K562 (cell line): ENCODE data around the gene NAP1L1. TPM values are rescaled to one million over a fixed set of nuclear protein-coding genes. Genes with fewer than 3 reads are reported as not detected.

ENCODE experiments used
- CHD7 ChIP-seq: fragments of 200-600 bp; sonication (generic); IDR thresholded peaks from one replicate; pipeline ENCODE4 v1.6.1; 2012; ENCODE audit warnings: mild to moderate bottlenecking, low read depth, low read length, inconsistent platforms
- ELF4 ChIP-seq: fragments of 450-650 bp; formaldehyde crosslinking; IDR thresholded peaks from 2 replicates; pipeline ENCODE4 v1.4.0; 2022; ENCODE audit warnings: missing genetic modification characterization
- ESRRA ChIP-seq: fragments of 450-650 bp; IDR thresholded peaks from 2 replicates; pipeline ENCODE4 v1.6.1; 2014; ENCODE audit warnings: low read depth, mild to moderate bottlenecking, moderate library complexity, borderline replicate concordance
- GATAD2A ChIP-seq: fragments of 450-650 bp; IDR thresholded peaks from 2 replicates; pipeline ENCODE4 v1.6.1; 2017
- ID3 ChIP-seq, 2 experiments: fragments of 250-450 bp in 1 of 2; fragments of 450-650 bp in 1 of 2; sonication (Bioruptor Pico) in 1 of 2; IDR thresholded peaks; 2 replicates each; pipeline versions ENCODE4 v1.6.1 to v1.8.0; 2016 to 2021; ENCODE audit warnings: mild to moderate bottlenecking in 2 of 2, moderate library complexity in 2 of 2, missing compliant biosample characterization in 1 of 2, missing genetic modification characterization in 1 of 2
- NR2C2 ChIP-seq, 2 experiments: fragments of 200-800 bp in 1 of 2; sonication (Bioruptor generic) in 1 of 2; sonication (generic) in 1 of 2; formaldehyde crosslinking in 1 of 2; IDR thresholded peaks; 2 replicates each; pipeline versions ENCODE4 v1.6.1 to v1.8.0; 2016 to 2022; ENCODE audit warnings: mild to moderate bottlenecking in 1 of 2, missing compliant biosample characterization in 1 of 2, missing genetic modification characterization in 1 of 2, missing genetic modification reagents in 1 of 2
- TAF9B ChIP-seq: fragments of 450-650 bp; IDR thresholded peaks from 2 replicates; pipeline ENCODE4 v1.6.1; 2018; ENCODE audit warnings: mild to moderate bottlenecking; ENCODE audit not compliant: partially characterized antibody
- TCF15 ChIP-seq: fragments of 250-450 bp; sonication (Bioruptor Pico); IDR thresholded peaks from 2 replicates; pipeline ENCODE4 v1.8.0; 2022; ENCODE audit warnings: moderate library complexity, mild to moderate bottlenecking, inconsistent platforms
- TCFL5 ChIP-seq: fragments of 250-450 bp; sonication (Bioruptor Pico); conservative IDR thresholded peaks from 2 replicates; pipeline ENCODE4 v1.6.1; 2021; ENCODE audit warnings: mild to moderate bottlenecking, moderate library complexity, matching md5 sums
- ZNF217 ChIP-seq: sonication (generic); formaldehyde crosslinking; IDR thresholded peaks from 2 replicates; pipeline ENCODE4 v1.8.0; 2022; ENCODE audit warnings: mild to moderate bottlenecking, missing genetic modification reagents
- ZNF224 ChIP-seq: sonication (generic); formaldehyde crosslinking; IDR thresholded peaks from 2 replicates; pipeline ENCODE4 v1.8.0; 2022; ENCODE audit warnings: mild to moderate bottlenecking, missing genetic modification reagents
- ZSCAN32 ChIP-seq: fragments of 450-650 bp; formaldehyde crosslinking; IDR thresholded peaks from 2 replicates; pipeline ENCODE4 v1.4.0; 2020; ENCODE audit warnings: mild to moderate bottlenecking, moderate library complexity
- polyA plus RNA-seq, 8 experiments: library from polyadenylated mRNA; depleted of rRNA in 4 of 8; stranded (reverse) in 5 of 8; unstranded in 3 of 8; fragments of >200 nt; fragmentation: Nextera tagmentation in 2 of 8; fragmentation: Illumina TruSeq in 1 of 8; extraction: Ambion mirVana in 2 of 8; extraction: Trizol in 1 of 8; gene quantifications; 2 replicates each; pipeline versions ENCODE4 v1.2.1 to v1.2.3, GENCODE V29; 2011 to 2014; ENCODE audit warnings: inconsistent platforms in 1 of 8, missing spikeins in 1 of 8
- total RNA-seq, 7 experiments: library from RNA; depleted of rRNA in 6 of 7; stranded (reverse); fragments of >200 nt in 6 of 7; fragmentation: Illumina TruSeq in 2 of 7; extraction: Trizol in 2 of 7; gene quantifications; 2 replicates each; pipeline versions ENCODE4 v1.2.1 to v1.2.3, GENCODE V29; 2011 to 2021; ENCODE audit warnings: low replicate concordance in 1 of 7

NAP1L1 gene
- total and polyA plus RNA-seq, 9 of the 15 experiments (the other 6 are each of a cell fraction or from before 2014, with no cell fraction given), result 287 to 747 (median 450) TPM

- TF ChIP-seq TCFL5 (no peak), TAF9B (no peak), GATAD2A (no peak), ID3 (CRISPR knock-in tag; IDR thresholded peaks at IDR 0.05) (no peak), ID3 (tag; IDR thresholded peaks at IDR 0.05) (peak; percentile 26; the same call in 1 of the 2 replicates), ESRRA (no peak), NR2C2 (CRISPR knock-in tag; IDR thresholded peaks at IDR 0.05) (no peak), NR2C2 (tag; IDR thresholded peaks at IDR 0.05) (no peak), ZNF217 (CRISPR knock-in tag) (no peak), ZSCAN32 (CRISPR knock-in tag) (no peak), ZNF224 (peak; percentile 85; the same call in 1 of the 2 replicates), TCF15 (no peak), ELF4 (CRISPR knock-in tag) (no peak), CHD7 (no peak)
Measured at GRCh38 chr12:76031081-76031413, 53.4 kb downstream of the NAP1L1 start (continued).
